B cell (primary cell): ENCODE data around the gene USP12.

ENCODE experiments used
- EZH2 ChIP-seq: IDR thresholded peaks from 2 replicates; pipeline ENCODE4 v1.6.1; 2012; ENCODE audit warnings: borderline replicate concordance, low read depth, mild to moderate bottlenecking, moderate library complexity, low read length; ENCODE audit not compliant: insufficient read depth, poor library complexity, severe bottlenecking
- TF ChIP-seq, protein P1 (sequence below): fragments of 200-600 bp; IDR thresholded peaks from one replicate; pipeline ENCODE4 v1.8.0; 2022; ENCODE audit warnings: antibody characterized with exemption, mild to moderate bottlenecking

DNA sequence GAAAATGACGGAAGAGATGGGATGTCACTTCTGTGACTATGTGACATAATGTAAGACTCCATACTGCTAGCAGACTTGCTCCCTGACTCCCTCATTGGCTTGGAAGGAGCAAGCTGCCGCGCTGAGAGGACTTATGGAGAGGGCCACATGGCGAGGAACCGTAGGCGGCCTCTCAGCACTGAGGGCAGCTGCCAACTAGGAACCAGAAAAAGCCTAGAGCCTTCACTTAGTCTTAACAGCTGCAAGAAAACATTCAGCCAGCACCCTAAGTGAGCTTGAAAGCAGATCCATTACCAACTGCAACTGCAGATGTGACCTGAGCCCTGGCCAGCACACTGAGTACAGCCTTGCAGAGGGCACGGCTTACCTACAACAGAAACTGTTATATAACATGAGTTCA is 33.9 kb downstream of the USP12 start:
- TF ChIP-seq, protein P1, sequence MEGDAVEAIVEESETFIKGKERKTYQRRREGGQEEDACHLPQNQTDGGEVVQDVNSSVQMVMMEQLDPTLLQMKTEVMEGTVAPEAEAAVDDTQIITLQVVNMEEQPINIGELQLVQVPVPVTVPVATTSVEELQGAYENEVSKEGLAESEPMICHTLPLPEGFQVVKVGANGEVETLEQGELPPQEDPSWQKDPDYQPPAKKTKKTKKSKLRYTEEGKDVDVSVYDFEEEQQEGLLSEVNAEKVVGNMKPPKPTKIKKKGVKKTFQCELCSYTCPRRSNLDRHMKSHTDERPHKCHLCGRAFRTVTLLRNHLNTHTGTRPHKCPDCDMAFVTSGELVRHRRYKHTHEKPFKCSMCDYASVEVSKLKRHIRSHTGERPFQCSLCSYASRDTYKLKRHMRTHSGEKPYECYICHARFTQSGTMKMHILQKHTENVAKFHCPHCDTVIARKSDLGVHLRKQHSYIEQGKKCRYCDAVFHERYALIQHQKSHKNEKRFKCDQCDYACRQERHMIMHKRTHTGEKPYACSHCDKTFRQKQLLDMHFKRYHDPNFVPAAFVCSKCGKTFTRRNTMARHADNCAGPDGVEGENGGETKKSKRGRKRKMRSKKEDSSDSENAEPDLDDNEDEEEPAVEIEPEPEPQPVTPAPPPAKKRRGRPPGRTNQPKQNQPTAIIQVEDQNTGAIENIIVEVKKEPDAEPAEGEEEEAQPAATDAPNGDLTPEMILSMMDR = no peak
- no peak for TF ChIP-seq EZH2
